H1 (cell line): ENCODE measurements around the gene HIPK1. TPM values are rescaled to one million over a fixed set of nuclear protein-coding genes. Genes with fewer than 3 reads are reported as not detected.

Experiments used
- CTCF ChIA-PET: fragments of 300-600 bp; sonication (Branson Sonifier 250); formaldehyde crosslinking; loops from one replicate; lab custom pipeline; 2021; ENCODE audit not compliant: partially characterized antibody; lab: Charles Lee
- POLR2A ChIA-PET: fragments of 300-600 bp; sonication (Branson Sonifier 250); formaldehyde crosslinking; loops from one replicate; lab custom pipeline; 2021; ENCODE audit warnings: inconsistent platforms; ENCODE audit not compliant: partially characterized antibody; lab: Charles Lee
- DNase-seq, 2 experiments: peaks; one replicate each; pipeline versions ENCODE4 v3.0.0 to v3.0.0-alpha.2; 2010 to 2022; ENCODE audit warnings: low spot score in 2 of 2, low read depth in 1 of 2, mixed read lengths in 1 of 2
- FAIRE-seq: peaks from 2 replicates; lab custom pipeline; 2011; peaks lifted over from hg19 to GRCh38; lab: Jason Lieb, UNC
- H2AFZ ChIP-seq: 2 replicates; pipeline ENCODE4 v1.8.1; 2012; ENCODE audit warnings: low read length, inconsistent platforms
- H2AK5ac ChIP-seq: 2 replicates; pipeline ENCODE4 v1.6.1; 2013; ENCODE audit warnings: low read depth, low read length
- H2BK120ac ChIP-seq: replicated peaks from 2 replicates; pipeline ENCODE3; 2013; ENCODE audit warnings: low read depth, low read length, inconsistent platforms
- H2BK12ac ChIP-seq: 2 replicates; pipeline ENCODE4 v1.6.1; 2013; ENCODE audit warnings: low read depth, low read length
- H2BK15ac ChIP-seq: 2 replicates; pipeline ENCODE4 v1.6.1; 2013; ENCODE audit warnings: low read length
- H2BK20ac ChIP-seq: 2 replicates; pipeline ENCODE4 v1.6.1; 2013; ENCODE audit warnings: low read length
- H2BK5ac ChIP-seq: 2 replicates; pipeline ENCODE4 v1.6.1; 2013; ENCODE audit warnings: low read depth, low read length
- H3K14ac ChIP-seq: 2 replicates; pipeline ENCODE4 v1.6.1; 2013; ENCODE audit warnings: inconsistent platforms; ENCODE audit not compliant: insufficient read length
- H3K18ac ChIP-seq: 2 replicates; pipeline ENCODE4 v1.6.1; 2013; ENCODE audit warnings: low read length; ENCODE audit errors: extremely low read depth
- H3K23ac ChIP-seq: 2 replicates; pipeline ENCODE4 v1.6.1; 2013; ENCODE audit warnings: inconsistent platforms; ENCODE audit not compliant: insufficient read length
- H3K23me2 ChIP-seq: 2 replicates; pipeline ENCODE4 v1.6.1; 2013; ENCODE audit warnings: low read depth, low read length
- H3K27ac ChIP-seq: 2 replicates; pipeline ENCODE4 v1.6.1; 2011; ENCODE audit warnings: low read depth, low read length, inconsistent platforms
- H3K27me3 ChIP-seq, 4 experiments: replicated peaks in 1 of 4; 1 replicate in 1 of 4; 2 replicates in 3 of 4; pipeline versions ENCODE4 v1.6.1 to v1.8.1; 2011 to 2013; ENCODE audit warnings: low read length in 3 of 4, mild to moderate bottlenecking in 3 of 4, inconsistent platforms in 2 of 4, mixed read lengths in 2 of 4, moderate library complexity in 1 of 4; ENCODE audit not compliant: control insufficient read depth in 3 of 4, insufficient read depth in 3 of 4; ENCODE audit errors: extremely low read depth in 1 of 4
- H3K36me3 ChIP-seq, 4 experiments: 2 replicates each; pipeline versions ENCODE4 v1.6.1 to v1.8.1; 2011 to 2013; ENCODE audit warnings: mild to moderate bottlenecking in 4 of 4, low read length in 3 of 4, moderate library complexity in 2 of 4, control low read depth in 1 of 4, inconsistent platforms in 1 of 4; ENCODE audit not compliant: insufficient read depth in 4 of 4, control insufficient read depth in 2 of 4
- H3K4ac ChIP-seq: replicated peaks from 2 replicates; pipeline ENCODE3; 2013; ENCODE audit warnings: low read length, low read depth, mixed read lengths, inconsistent platforms; ENCODE audit not compliant: insufficient read length
- H3K4me1 ChIP-seq, 4 experiments: replicated peaks in 1 of 4; 1 replicate in 1 of 4; 2 replicates in 3 of 4; pipeline versions ENCODE4 v1.6.1 to v1.8.1; 2011 to 2013; ENCODE audit warnings: low read length in 3 of 4, inconsistent platforms in 2 of 4, mixed read lengths in 1 of 4; ENCODE audit not compliant: insufficient read depth in 4 of 4, control insufficient read depth in 3 of 4
- H3K4me2 ChIP-seq, 2 experiments: 2 replicates each; pipeline versions ENCODE4 v1.6.1 to v1.8.1; 2011 to 2013; ENCODE audit warnings: low read depth in 2 of 2, low read length in 2 of 2, control low read depth in 1 of 2, inconsistent platforms in 1 of 2, mild to moderate bottlenecking in 1 of 2; ENCODE audit not compliant: insufficient read depth in 1 of 2
- H3K4me3 ChIP-seq, 4 experiments: fragments of 200-600, 300-600 bp in 1 of 4; sonication (generic), shearing (Covaris generic), sonication (Bioruptor Twin) in 1 of 4; 2 replicates each; pipeline versions ENCODE4 v1.5.1 to v1.8.1; 2011 to 2016; ENCODE audit warnings: low read length in 4 of 4, low read depth in 3 of 4, control low read depth in 2 of 4, inconsistent platforms in 2 of 4, mild to moderate bottlenecking in 2 of 4, mixed read lengths in 1 of 4, moderate library complexity in 1 of 4; ENCODE audit not compliant: insufficient read depth in 2 of 4; ENCODE audit errors: extremely low read depth in 1 of 4
- H3K56ac ChIP-seq: replicated peaks from 2 replicates; pipeline ENCODE3; 2013; ENCODE audit warnings: low read depth, mild to moderate bottlenecking, mixed read lengths, low read length, inconsistent platforms; ENCODE audit not compliant: insufficient read length
- H3K79me1 ChIP-seq: 2 replicates; pipeline ENCODE4 v1.6.1; 2013; ENCODE audit warnings: low read depth, low read length, control low read depth
- H3K79me2 ChIP-seq, 2 experiments: 2 replicates each; pipeline versions ENCODE4 v1.6.1 to v1.8.1; 2012 to 2013; ENCODE audit warnings: low read length in 2 of 2, mild to moderate bottlenecking in 2 of 2, inconsistent platforms in 1 of 2; ENCODE audit not compliant: insufficient read depth in 2 of 2, control insufficient read depth in 1 of 2
- H3K9ac ChIP-seq, 4 experiments: replicated peaks in 1 of 4; 1 replicate in 1 of 4; 2 replicates in 3 of 4; pipeline versions ENCODE4 v1.6.1 to v1.8.1; 2011 to 2013; ENCODE audit warnings: low read depth in 3 of 4, low read length in 3 of 4, control low read depth in 2 of 4, mild to moderate bottlenecking in 2 of 4, moderate library complexity in 2 of 4, inconsistent platforms in 1 of 4; ENCODE audit errors: extremely low read depth in 1 of 4
- H3K9me3 ChIP-seq, 2 experiments: 2 replicates each; pipeline versions ENCODE4 v1.6.1 to v1.8.1; 2012 to 2013; ENCODE audit warnings: mild to moderate bottlenecking in 2 of 2, moderate library complexity in 2 of 2, control low read depth in 1 of 2, inconsistent platforms in 1 of 2, low read depth in 1 of 2, low read length in 1 of 2, mixed read lengths in 1 of 2; ENCODE audit not compliant: insufficient read depth in 2 of 2
- H4K20me1 ChIP-seq, 2 experiments: replicated peaks in 1 of 2; 2 replicates each; pipeline versions ENCODE3 to v1.8.1; 2011 to 2013; ENCODE audit warnings: inconsistent platforms in 2 of 2, low read length in 2 of 2, mild to moderate bottlenecking in 1 of 2; ENCODE audit not compliant: insufficient read depth in 2 of 2, control insufficient read depth in 1 of 2
- H4K5ac ChIP-seq: 2 replicates; pipeline ENCODE4 v1.6.1; 2013; ENCODE audit warnings: low read length, low read depth, mixed read lengths, inconsistent platforms; ENCODE audit not compliant: insufficient read length
- H4K8ac ChIP-seq: 2 replicates; pipeline ENCODE4 v1.8.0; 2013; ENCODE audit warnings: mild to moderate bottlenecking, moderate library complexity, low read length, inconsistent platforms; ENCODE audit not compliant: insufficient read depth; ENCODE audit errors: extremely low read depth
- H4K91ac ChIP-seq: replicated peaks from 2 replicates; pipeline ENCODE3; 2013; ENCODE audit warnings: low read length, mixed read lengths, inconsistent platforms; ENCODE audit not compliant: insufficient read length
- CREB1 ChIP-seq: IDR thresholded peaks from 2 replicates; pipeline ENCODE4 v1.6.1; 2012; ENCODE audit warnings: inconsistent platforms
- EGR1 ChIP-seq: IDR thresholded peaks from 2 replicates; pipeline ENCODE4 v1.6.1; 2011; ENCODE audit warnings: low read depth, low read length, borderline replicate concordance
- JUN ChIP-seq: IDR thresholded peaks from 2 replicates; pipeline ENCODE4 v1.6.1; 2011; ENCODE audit warnings: low read depth, mild to moderate bottlenecking, improper control_type of control experiment, low read length
- NRF1 ChIP-seq: IDR thresholded peaks from 2 replicates; pipeline ENCODE4 v1.6.1; 2011; ENCODE audit warnings: mild to moderate bottlenecking, low read depth, low read length, improper control_type of control experiment
- SIN3A ChIP-seq, 2 experiments: IDR thresholded peaks in 1 of 2; conservative IDR thresholded peaks in 1 of 2; 2 replicates each; pipeline ENCODE4 v1.6.1; 2011 to 2012; ENCODE audit warnings: low read length in 2 of 2, improper control_type of control experiment in 1 of 2, low read depth in 1 of 2, mild to moderate bottlenecking in 1 of 2
- SP2 ChIP-seq: IDR thresholded peaks from 2 replicates; pipeline ENCODE4 v1.6.1; 2012; ENCODE audit warnings: mild to moderate bottlenecking, low read length, inconsistent platforms
- TAF7 ChIP-seq: optimal IDR thresholded peaks from 2 replicates; pipeline ENCODE3; 2011; ENCODE audit warnings: low read depth, mild to moderate bottlenecking, inconsistent platforms, low read length, moderate library complexity, borderline replicate concordance
- WGBS, 2 experiments: shearing (Covaris generic) in 1 of 2; methylation state at CpG; one replicate each; pipeline versions ENCODE4 v1.1.6 to v1.1.7; 2013 to 2015; ENCODE audit warnings: low lambda C conversion rate in 2 of 2, mixed read lengths in 2 of 2, inconsistent platforms in 1 of 2, low coverage in 1 of 2, missing lambda C conversion rate in 1 of 2; ENCODE audit not compliant: insufficient replicate concordance in 2 of 2, insufficient coverage in 1 of 2, insufficient read length in 1 of 2; ENCODE audit errors: extremely low coverage in 1 of 2, missing lambda C conversion rate in 1 of 2; 5-methylcytosine and 5-hydroxymethylcytosine counted together
- polyA plus RNA-seq, 7 experiments: library from polyadenylated mRNA; depleted of rRNA in 3 of 7; stranded (reverse) in 5 of 7; unstranded in 2 of 7; fragments of >200 nt in 5 of 7; fragments of 200-250 nt in 2 of 7; gene quantifications; 1 replicate in 5 of 7; 2 replicates in 1 of 7; 4 replicates in 1 of 7; pipeline versions ENCODE4 v1.2.1 to v1.2.3, GENCODE V29; 2011 to 2013; ENCODE audit warnings: missing spikeins in 2 of 7, mixed read lengths in 2 of 7
- total RNA-seq: library from RNA; stranded (reverse); fragmentation: NEBNext Ultra II Directional; extraction: Animal tissue kit (Norgen Biotek cat#: 25700); gene quantifications from 2 replicates; pipeline ENCODE4 v1.2.1, GENCODE V29; 2021
- TF ChIP-seq, protein P1 (sequence below): IDR thresholded peaks from 2 replicates; pipeline ENCODE4 v1.6.1; 2012; ENCODE audit warnings: inconsistent platforms

The HIPK1 gene
- total and polyA plus RNA-seq, 2 of the 8 experiments (the other 6 are each of a cell fraction or from before 2014, with no cell fraction given): 46.2 to 64.3 TPM

DNA sequence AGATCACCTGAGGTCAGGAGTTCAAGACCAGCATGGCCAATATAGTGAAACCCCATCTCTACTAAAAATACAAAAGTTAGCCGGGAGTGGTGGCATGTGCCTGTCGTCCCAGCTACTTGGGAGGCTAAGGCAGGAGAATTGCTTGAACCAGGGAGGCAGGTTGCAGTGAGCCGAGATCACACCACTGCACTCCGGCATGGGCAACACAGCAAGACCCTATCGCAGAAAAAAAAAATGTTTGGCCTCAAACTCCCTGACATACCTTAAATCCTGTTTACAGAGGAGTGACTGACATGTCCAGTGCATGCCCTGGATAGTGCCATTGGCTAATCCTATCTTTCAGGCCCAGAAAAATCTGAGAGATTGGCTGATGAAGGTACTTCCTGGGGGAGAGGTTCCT is 12.2 kb upstream of the HIPK1 start:
- POLR2A ChIA-PET: interaction anchor here (1.4 kb wide), 1 partner anchor 11 kb away, joined by 4 read pairs; no protein-coding TSS in a partner anchor
- CTCF ChIA-PET: interaction anchor here (0.8 kb wide), 1 partner anchor 82 kb away, joined by 3 read pairs; no protein-coding TSS in a partner anchor
- H3K4me1 ChIP-seq: no peaks in the 10 kb centered on the region
- FAIRE-seq (no peak), DNase-seq (no peak)
- H3K23ac ChIP-seq: no peak overlapping the region
- H3K36me3 ChIP-seq: peaks cover 0 to 2% (median 0%) of the 10 kb centered on the region in 4 experiments; a peak in 3 of 8 replicates
- H3K23me2 ChIP-seq: no peaks in the 10 kb centered on the region
- no peak overlapping the region for H3K18ac ChIP-seq
- H3K27ac ChIP-seq: no peak overlapping the region
- H4K20me1 ChIP-seq: no peaks in the 10 kb centered on the region
- TF ChIP-seq SIN3A (conservative IDR thresholded peaks at IDR 0.05 in 1 of 2, IDR thresholded peaks at IDR 0.05 in 1 of 2; ENCODE audit: low read depth in 1 of 2, low read length in 2 of 2): no peak
- no peak for TF ChIP-seq EGR1
- TF ChIP-seq SP2: no peak
- TF ChIP-seq NRF1: no peak
- TF ChIP-seq CREB1: no peak
- no peak for TF ChIP-seq TAF7
- TF ChIP-seq JUN: no peak
- TF ChIP-seq, protein P1, sequence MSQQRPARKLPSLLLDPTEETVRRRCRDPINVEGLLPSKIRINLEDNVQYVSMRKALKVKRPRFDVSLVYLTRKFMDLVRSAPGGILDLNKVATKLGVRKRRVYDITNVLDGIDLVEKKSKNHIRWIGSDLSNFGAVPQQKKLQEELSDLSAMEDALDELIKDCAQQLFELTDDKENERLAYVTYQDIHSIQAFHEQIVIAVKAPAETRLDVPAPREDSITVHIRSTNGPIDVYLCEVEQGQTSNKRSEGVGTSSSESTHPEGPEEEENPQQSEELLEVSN: no peak
- H2BK20ac ChIP-seq: no peak overlapping the region
- H4K8ac ChIP-seq: no peak overlapping the region
- no peaks in the 10 kb centered on the region for H3K79me1 ChIP-seq
- no peak overlapping the region for H2AFZ ChIP-seq
- H2BK120ac ChIP-seq: no peak overlapping the region
- WGBS, 2 experiments: 90% methylated on average over 5 of the region's 5 CpGs; no CpG with 5 or more reads in 1 of the 2 experiments
- no peak overlapping the region for H3K9ac ChIP-seq
- H3K56ac ChIP-seq: no peak overlapping the region
- H2BK12ac ChIP-seq: no peak overlapping the region
- no peak overlapping the region for H3K4ac ChIP-seq
- no peak overlapping the region for H4K5ac ChIP-seq
- H2AK5ac ChIP-seq: no peak overlapping the region
- no peak overlapping the region for H2BK5ac ChIP-seq
- H4K91ac ChIP-seq: no peak overlapping the region
- H3K14ac ChIP-seq: no peak overlapping the region
- H3K4me3 ChIP-seq: no peak overlapping the region
- H2BK15ac ChIP-seq: no peak overlapping the region
- H3K4me2 ChIP-seq: no peak overlapping the region
- H3K79me2 ChIP-seq: no peaks in the 10 kb centered on the region
- no peaks in the 10 kb centered on the region for H3K9me3 ChIP-seq
- H3K27me3 ChIP-seq: no peaks in the 10 kb centered on the region
